Gastrocnemius medialis (tissue), 4 donors: ENCODE data around the gene TBC1D13.

ENCODE experiments used
- POLR2A ChIP-seq, 2 donors: fragments of 450-650 bp; IDR thresholded peaks; one replicate each; pipeline ENCODE4 v1.6.1; 2017; ENCODE audit warnings: antibody characterized with exemption in 2 of 2, mild to moderate bottlenecking in 2 of 2, moderate library complexity in 2 of 2
- TF ChIP-seq, protein P1 (sequence below), 5 experiments: fragments of 450-650 bp in 3 of 5; fragments of 200-600 bp in 2 of 5; sonication (generic) in 2 of 5; IDR thresholded peaks in 4 of 5; conservative IDR thresholded peaks in 1 of 5; 1 replicate in 4 of 5; 2 replicates in 1 of 5; pipeline ENCODE4 v1.5.1; 2016 to 2019; ENCODE audit warnings: antibody characterized with exemption in 5 of 5, mild to moderate bottlenecking in 3 of 5, moderate library complexity in 3 of 5

DNA sequence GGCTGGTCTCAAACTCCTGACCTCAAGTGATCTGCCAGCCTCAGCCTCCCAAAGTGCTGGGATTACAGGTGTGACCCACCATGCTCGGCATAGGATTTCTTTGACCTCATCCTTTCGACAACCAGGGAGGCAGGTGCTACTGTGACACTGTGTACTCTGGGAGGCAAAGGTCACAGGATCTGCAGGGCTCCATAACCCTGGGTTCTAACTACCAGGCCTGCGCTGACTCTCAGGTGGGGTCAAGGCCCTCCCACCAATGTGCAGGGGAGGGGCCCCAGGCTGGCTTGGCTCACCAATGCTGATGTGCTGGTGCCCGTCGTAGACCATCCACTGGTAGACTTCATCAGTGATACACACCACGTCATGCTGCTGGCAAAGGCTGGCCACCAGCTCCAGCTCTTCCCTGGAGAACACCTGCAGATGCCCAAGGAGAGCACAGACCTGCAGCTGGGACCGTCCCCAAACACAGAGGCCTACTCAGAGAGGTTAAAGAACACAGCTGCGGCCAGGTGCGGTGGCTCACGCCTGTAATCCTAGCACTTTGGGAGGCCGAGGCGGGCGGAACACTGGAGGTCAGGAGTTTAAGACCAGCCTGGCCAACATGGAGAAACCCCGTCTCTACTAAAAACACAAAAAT lies 49.6 kb downstream of the TBC1D13 start:
- TF ChIP-seq, protein P1, sequence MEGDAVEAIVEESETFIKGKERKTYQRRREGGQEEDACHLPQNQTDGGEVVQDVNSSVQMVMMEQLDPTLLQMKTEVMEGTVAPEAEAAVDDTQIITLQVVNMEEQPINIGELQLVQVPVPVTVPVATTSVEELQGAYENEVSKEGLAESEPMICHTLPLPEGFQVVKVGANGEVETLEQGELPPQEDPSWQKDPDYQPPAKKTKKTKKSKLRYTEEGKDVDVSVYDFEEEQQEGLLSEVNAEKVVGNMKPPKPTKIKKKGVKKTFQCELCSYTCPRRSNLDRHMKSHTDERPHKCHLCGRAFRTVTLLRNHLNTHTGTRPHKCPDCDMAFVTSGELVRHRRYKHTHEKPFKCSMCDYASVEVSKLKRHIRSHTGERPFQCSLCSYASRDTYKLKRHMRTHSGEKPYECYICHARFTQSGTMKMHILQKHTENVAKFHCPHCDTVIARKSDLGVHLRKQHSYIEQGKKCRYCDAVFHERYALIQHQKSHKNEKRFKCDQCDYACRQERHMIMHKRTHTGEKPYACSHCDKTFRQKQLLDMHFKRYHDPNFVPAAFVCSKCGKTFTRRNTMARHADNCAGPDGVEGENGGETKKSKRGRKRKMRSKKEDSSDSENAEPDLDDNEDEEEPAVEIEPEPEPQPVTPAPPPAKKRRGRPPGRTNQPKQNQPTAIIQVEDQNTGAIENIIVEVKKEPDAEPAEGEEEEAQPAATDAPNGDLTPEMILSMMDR (IDR thresholded peaks at IDR 0.05 in 4 of 5, conservative IDR thresholded peaks at IDR 0.05 in 1 of 5) = no peak
- no peak for TF ChIP-seq POLR2A (IDR thresholded peaks at IDR 0.05)
